ENCODE results near the gene CCDC33.

Gene CCDC33

GRCh38 chr15:74328331-74329056, 92.4 kb downstream of the CCDC33 start:
- TF ChIP-seq, protein P1, sequence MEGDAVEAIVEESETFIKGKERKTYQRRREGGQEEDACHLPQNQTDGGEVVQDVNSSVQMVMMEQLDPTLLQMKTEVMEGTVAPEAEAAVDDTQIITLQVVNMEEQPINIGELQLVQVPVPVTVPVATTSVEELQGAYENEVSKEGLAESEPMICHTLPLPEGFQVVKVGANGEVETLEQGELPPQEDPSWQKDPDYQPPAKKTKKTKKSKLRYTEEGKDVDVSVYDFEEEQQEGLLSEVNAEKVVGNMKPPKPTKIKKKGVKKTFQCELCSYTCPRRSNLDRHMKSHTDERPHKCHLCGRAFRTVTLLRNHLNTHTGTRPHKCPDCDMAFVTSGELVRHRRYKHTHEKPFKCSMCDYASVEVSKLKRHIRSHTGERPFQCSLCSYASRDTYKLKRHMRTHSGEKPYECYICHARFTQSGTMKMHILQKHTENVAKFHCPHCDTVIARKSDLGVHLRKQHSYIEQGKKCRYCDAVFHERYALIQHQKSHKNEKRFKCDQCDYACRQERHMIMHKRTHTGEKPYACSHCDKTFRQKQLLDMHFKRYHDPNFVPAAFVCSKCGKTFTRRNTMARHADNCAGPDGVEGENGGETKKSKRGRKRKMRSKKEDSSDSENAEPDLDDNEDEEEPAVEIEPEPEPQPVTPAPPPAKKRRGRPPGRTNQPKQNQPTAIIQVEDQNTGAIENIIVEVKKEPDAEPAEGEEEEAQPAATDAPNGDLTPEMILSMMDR (conservative IDR thresholded peaks at IDR 0.05; ENCODE audit: control insufficient read depth, insufficient read depth, low read depth, low read length): no peak
- no peak overlapping the region for H3K4me3 ChIP-seq (ENCODE audit: control insufficient read depth, low read depth, low read length)
- no peak for DNase-seq (ENCODE audit: low read depth)

DNA sequence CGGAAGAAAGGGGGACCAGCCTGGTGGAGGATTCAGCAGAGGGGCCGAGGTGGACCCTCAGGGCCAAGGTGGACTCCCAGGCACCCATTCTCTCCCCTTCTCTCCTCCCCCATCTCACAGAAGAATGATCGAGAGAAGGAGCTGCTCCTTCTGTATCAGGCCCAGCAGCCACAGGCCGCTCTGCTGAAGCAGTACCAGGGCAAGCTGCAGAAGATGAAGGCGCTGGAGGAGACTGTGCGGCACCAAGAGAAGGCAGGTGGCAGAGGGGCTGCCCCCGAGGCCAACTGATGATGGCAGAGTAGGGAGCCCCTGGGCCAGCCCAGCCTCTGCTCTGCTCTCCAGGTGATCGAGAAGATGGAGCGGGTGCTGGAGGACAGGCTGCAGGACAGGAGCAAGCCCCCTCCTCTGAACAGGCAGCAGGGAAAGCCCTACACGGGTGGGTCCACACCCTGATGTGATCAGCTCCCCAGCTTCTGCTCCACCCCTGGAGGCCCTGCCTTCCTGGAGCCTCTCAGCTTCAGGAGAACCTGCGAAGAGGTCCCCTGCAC, 94.8 kb downstream of the CCDC33 start:
- TF ChIP-seq, protein P1 (conservative IDR thresholded peaks at IDR 0.05; ENCODE audit: control insufficient read depth, insufficient read depth, low read depth, low read length): no peak
- H3K4me3 ChIP-seq (ENCODE audit: control insufficient read depth, low read depth, low read length): no peak overlapping the region
- no peak for DNase-seq (ENCODE audit: low read depth)

GRCh38 chr15:74332011-74332410, 95.9 kb downstream of the CCDC33 start:
- TF ChIP-seq, protein P1 (conservative IDR thresholded peaks at IDR 0.05; ENCODE audit: control insufficient read depth, insufficient read depth, low read depth, low read length): no peak
- no peak overlapping the region for H3K4me3 ChIP-seq (ENCODE audit: control insufficient read depth, low read depth, low read length)
- DNase-seq (ENCODE audit: low read depth): no peak

DNA sequence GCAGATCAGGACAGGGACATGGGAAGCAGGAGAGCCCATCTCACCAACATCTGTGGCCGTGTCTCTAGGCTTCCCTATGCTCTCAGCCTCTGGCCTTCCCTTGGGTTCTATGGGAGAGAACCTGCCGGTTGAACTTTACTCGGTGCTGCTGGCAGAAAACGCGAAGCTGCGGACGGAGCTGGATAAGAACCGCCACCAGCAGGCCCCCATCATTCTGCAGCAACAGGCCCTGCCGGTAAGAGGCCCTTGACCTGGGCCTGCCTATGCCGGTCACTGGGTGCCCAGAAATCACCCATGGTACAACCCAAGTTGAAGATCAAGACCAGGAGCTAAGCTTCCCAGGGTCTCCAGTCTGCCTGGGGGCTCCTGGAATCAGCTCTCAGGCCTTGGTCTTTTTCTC, 96.5 kb downstream of the CCDC33 start:
- no peak for DNase-seq (ENCODE audit: low read depth)
- TF ChIP-seq, protein P1 (conservative IDR thresholded peaks at IDR 0.05; ENCODE audit: control insufficient read depth, insufficient read depth, low read depth, low read length): no peak

DNA sequence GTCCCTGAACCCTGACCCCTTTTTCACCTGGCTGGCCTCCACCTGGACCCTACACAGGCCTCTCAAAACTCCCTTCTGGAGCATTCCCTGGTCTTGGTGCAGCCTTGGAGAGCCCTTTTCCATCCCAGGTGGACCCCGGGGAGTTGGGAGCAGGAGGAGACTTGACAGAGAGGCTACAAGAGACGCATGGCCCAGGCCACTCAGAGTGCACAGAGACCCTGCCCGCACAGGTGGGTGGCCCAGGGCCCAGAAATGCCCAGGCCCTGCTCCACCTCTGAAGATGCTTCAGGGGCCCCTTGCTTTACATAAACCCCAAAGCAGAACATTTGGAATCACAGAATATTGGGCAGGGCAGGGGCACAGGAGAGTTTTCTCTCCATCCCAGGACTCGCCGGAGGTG, 97.0 kb downstream of the CCDC33 start:
- no peak for DNase-seq (ENCODE audit: low read depth)
- TF ChIP-seq, protein P1 (conservative IDR thresholded peaks at IDR 0.05; ENCODE audit: control insufficient read depth, insufficient read depth, low read depth, low read length): no peak
- H3K4me3 ChIP-seq (ENCODE audit: control insufficient read depth, low read depth, low read length): no peak overlapping the region

More for the DNA sequence above, 96.5 kb downstream of the CCDC33 start:
- no peak overlapping the region for H3K4me3 ChIP-seq (ENCODE audit: control insufficient read depth, low read depth, low read length)

DNA sequence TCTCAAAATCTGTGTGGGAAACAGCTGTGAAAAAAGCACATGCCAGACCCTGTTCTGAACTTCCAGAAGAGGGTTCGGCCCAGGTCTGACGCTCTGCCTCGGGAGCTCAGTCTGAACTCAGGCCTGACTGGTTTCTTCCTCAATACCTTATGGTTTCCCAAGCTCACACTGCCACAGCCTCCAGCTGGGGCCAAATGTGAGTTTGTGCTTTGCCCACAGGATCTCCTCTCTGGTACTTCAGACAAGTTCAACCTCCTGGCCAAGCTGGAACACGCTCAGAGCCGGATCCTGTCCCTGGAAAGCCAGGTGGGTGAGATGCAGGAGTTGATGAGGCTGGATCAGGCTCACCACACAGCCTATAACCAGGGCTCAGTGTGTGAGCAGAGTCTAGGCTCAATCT, 97.5 kb downstream of the CCDC33 start:
- TF ChIP-seq, protein P1 (conservative IDR thresholded peaks at IDR 0.05; ENCODE audit: control insufficient read depth, insufficient read depth, low read depth, low read length): no peak
- no peak for DNase-seq (ENCODE audit: low read depth)
- no peak overlapping the region for H3K4me3 ChIP-seq (ENCODE audit: control insufficient read depth, low read depth, low read length)
